ENCODE data around the gene CNR1. TPM values are rescaled to one million over a fixed set of nuclear protein-coding genes. Genes with fewer than 3 reads are reported as not detected.

Gene CNR1
- total and polyA plus RNA-seq, 2 of the 4 experiments (the other 2 are of a cell fraction), result not detected

DNA sequence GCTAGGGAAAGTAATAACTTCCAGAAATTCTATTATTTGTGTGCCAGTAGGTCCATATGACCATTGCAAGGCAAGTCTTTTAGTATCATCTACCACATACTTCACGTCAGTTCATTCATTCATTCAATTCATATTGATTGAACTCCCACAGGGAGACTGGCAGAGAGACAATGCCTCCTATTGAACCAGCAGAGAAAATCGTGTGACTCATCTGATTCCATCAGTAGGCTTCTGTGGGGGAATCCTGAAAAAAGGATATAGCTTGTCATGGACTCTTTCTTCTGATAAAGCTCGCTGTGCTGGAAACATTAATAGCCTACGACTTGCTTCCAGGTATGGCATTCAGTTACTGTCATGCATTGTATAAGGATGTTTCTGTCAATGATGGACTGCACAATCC lies 45.3 kb upstream of the CNR1 start:
- no peak overlapping the region for H2BK120ac ChIP-seq (ENCODE audit: low read depth, low read length)
- ChIA-PET POLR2A (ENCODE audit: unreplicated experiment) (no interaction called here), CTCF (interaction anchor here (1.1 kb wide), 1 partner anchor 660 kb away, joined by 3 read pairs; no protein-coding TSS in a partner anchor)
- in situ Hi-C loops (cut with MboI; ENCODE audit: low sequenced_read_pairs), result no loop called here
- H2BK15ac ChIP-seq (ENCODE audit: low read depth, low read length), result no peak overlapping the region
- H3K18ac ChIP-seq (ENCODE audit: low read depth, low read length), result no peak overlapping the region
- H3K56ac ChIP-seq (ENCODE audit: extremely low read depth, insufficient read depth, low read length), result no peak overlapping the region
- H4K8ac ChIP-seq (ENCODE audit: low read depth in 2 of 2, low read length in 2 of 2), result no peak overlapping the region
- no peaks in the 10 kb centered on the region for H4K20me1 ChIP-seq (ENCODE audit: insufficient read depth, low read length)
- TF ChIP-seq, protein P1, sequence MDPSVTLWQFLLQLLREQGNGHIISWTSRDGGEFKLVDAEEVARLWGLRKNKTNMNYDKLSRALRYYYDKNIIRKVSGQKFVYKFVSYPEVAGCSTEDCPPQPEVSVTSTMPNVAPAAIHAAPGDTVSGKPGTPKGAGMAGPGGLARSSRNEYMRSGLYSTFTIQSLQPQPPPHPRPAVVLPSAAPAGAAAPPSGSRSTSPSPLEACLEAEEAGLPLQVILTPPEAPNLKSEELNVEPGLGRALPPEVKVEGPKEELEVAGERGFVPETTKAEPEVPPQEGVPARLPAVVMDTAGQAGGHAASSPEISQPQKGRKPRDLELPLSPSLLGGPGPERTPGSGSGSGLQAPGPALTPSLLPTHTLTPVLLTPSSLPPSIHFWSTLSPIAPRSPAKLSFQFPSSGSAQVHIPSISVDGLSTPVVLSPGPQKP (IDR thresholded peaks at IDR 0.05; ENCODE audit: borderline replicate concordance, low read depth, low read length), result no peak
- no peaks in the 10 kb centered on the region for H3K36me3 ChIP-seq (ENCODE audit: control insufficient read depth, insufficient read depth, low read length)
- H2BK5ac ChIP-seq (ENCODE audit: low read depth, low read length, poor library complexity, severe bottlenecking), result no peak overlapping the region
- dilution Hi-C loops (cut with HindIII; ENCODE audit: low sequenced_read_pairs, unreplicated experiment), result no loop called here
- no peaks in the 10 kb centered on the region for H3K9me3 ChIP-seq (ENCODE audit: control insufficient read depth, insufficient read depth, low read length)
- H3K4me2 ChIP-seq (ENCODE audit: low read depth, low read length), result no peak overlapping the region
- H3K9ac ChIP-seq (ENCODE audit: low read depth, low read length), result no peak overlapping the region
- ATAC-seq (ENCODE audit: low read depth) (no peak), DNase-seq (no peak)
- H3K4me1 ChIP-seq (ENCODE audit: control insufficient read depth, insufficient read depth, low read length), result no peaks in the 10 kb centered on the region
- H3K79me1 ChIP-seq (ENCODE audit: low read depth in 1 of 2, low read length in 2 of 2), result no peaks in the 10 kb centered on the region
- H3K27ac ChIP-seq (ENCODE audit: insufficient read depth, low read length), result no peak overlapping the region
- BruUV-seq (replicated peaks), result no TSS peak
- H3K4ac ChIP-seq (ENCODE audit: low read depth, low read length), result no peak overlapping the region
- H3K27me3 ChIP-seq (ENCODE audit: control insufficient read depth, insufficient read depth, low read length), result no peaks in the 10 kb centered on the region
- H4K91ac ChIP-seq (ENCODE audit: insufficient read depth, low read depth, low read length), result no peak overlapping the region
- no peak overlapping the region for H2AFZ ChIP-seq (replicated peaks; ENCODE audit: low read length, poor library complexity)
- H2AK5ac ChIP-seq (ENCODE audit: low read depth, low read length), result no peak overlapping the region
- H2BK20ac ChIP-seq (ENCODE audit: low read depth, low read length), result no peak overlapping the region
- no peak overlapping the region for H4K5ac ChIP-seq (ENCODE audit: low read depth, low read length)
- H3K14ac ChIP-seq (replicated peaks; ENCODE audit: low read depth, low read length), result no peak overlapping the region
- H3K4me3 ChIP-seq (ENCODE audit: insufficient read depth, low read depth, low read length), result no peak overlapping the region
- 0% methylated on average over 1 of the region's 4 CpGs; no CpG with 5 or more reads in 1 of the 2 experiments for WGBS, 2 experiments (ENCODE audit: extremely low coverage in 2 of 2, insufficient read length in 1 of 2)
- no peaks in the 10 kb centered on the region for H3K9me1 ChIP-seq (ENCODE audit: insufficient read depth, low read length)
- intact Hi-C loops (cut with micrococcal nuclease), result no loop called here
- no peak overlapping the region for H3K23ac ChIP-seq (ENCODE audit: low read depth, low read length)
- H2AK9ac ChIP-seq (replicated peaks; ENCODE audit: low read depth, low read length, poor library complexity), result no peak overlapping the region
